ENCODE measurements around the gene SLC27A4.

The SLC27A4 gene

GRCh38 chr9:128370367-128370751, 30.0 kb downstream of the SLC27A4 start:
- no peak for DNase-seq

GRCh38 chr9:128370752-128371629, 30.7 kb downstream of the SLC27A4 start, which contains the start of gene URM1:
Gene URM1, plus strand, starts transcription at chr9:128371374. Its CDS starts 7 bp downstream, at chr9:128371381.
- peak; percentile 81 for DNase-seq

DNA sequence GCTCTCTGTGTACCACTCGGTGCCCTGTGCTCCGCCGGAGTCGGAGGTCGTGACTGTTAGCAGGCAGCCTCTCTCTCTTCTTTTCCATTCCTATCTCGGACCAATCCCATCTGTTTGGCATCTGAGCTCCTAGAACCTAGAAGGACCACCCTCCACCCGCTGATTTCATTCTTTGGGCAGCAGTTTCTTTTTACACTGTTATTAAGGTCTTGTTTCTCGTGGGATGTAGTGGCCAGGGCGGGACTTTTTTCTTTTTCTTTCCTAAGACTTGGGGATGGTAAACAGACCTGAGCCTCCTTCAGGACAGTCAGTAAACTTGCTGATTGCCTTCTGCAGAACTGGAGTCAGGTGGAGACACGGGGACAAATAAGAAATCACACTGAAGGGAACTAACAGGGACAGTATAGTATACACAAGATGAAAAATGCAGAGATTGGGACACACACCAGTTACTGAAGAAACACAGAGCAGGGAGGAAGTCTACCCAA, 31.3 kb downstream of the SLC27A4 start:
- no peak for DNase-seq

DNA sequence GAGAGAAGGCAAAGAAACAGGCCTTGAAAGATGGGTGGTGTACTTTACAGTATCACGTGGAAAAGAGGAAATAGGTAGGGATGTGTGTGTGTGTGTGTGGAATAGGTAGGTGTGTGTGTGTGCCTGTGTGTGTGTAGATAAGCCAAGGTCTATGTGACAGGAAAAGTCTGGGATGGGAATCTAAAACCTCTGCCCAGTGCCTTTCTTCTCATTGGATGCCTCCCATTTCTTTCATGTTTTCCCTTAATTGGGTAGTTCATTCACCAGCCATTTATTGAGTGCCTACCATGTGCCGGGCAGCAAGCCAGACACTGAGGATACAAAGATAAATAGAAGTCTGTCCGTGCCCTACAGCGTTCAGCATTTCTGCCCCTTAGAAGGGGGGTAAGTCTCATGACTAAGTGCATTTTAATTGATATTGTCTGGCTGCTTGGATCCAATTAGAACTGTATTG, 31.9 kb downstream of the SLC27A4 start:
- no peak for DNase-seq

DNA sequence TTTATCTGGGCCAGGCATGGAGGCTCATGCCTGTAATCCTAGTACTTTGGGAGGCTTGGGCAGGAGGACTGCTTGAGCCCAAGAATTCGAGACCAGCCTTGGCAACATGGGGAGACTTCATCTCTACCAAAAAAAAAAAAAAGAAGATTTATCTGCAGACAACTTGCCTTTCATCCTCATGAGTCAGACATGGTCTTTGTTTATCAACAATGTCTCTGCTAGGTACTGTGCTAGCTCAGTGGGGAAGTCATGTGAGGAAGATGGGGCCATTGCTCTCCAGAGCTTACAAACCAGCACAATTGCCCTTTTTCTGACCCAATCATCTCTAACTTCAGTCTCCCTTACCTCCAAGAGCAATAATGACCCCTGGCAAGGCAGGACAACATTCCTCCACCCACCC, 32.5 kb downstream of the SLC27A4 start:
- no peak for DNase-seq

DNA sequence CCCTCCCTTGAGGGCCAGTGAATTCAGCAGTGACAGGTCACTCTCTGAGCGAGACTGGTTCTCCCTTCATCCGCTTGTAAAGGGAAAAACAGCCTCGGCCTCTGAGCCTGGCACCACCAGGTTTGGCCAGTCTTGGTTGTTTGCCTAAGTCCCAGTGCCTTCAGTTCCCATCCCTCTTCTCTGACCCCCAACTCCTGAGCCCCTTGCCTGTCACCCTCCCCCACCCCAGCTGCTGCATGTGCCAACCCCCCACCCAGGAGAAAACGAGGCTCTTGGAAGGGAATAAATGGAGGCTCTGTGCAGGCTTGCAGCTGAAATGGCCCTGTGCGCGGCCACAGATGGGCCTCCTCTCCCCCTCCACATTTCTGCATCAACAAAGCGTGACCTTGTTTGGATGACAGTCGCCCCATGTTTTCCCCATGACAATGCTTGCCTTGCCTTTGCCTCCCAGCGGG, 33.9 kb downstream of the SLC27A4 start:
- DNase-seq: no peak

- no peak for DNase-seq
Observed at GRCh38 chr9:128375865-128376264, 35.5 kb downstream of the SLC27A4 start.

DNA sequence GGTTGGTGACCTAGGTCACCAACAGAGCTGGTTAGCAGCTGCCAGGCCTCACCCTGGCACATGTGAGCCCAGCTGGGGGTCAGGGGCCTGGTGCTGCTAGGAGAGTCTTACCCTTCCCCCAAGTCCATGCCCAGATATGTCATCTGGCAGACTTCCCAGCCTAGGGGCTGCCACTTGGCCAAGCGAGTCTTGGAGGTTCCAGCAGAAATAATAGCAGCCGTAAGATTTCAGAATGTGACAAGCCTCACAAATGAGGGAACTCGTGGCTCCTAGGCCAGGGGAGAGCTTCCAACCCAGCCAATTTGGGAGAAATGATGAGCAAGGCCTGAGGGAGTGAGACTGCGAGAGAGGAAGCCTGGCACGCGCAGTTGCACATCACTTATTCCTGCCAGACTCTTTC, 41.9 kb downstream of the SLC27A4 start:
- no peak for DNase-seq

- DNase-seq: peak; percentile 32
Observed at GRCh38 chr9:128383007-128383753, 42.9 kb downstream of the SLC27A4 start.

- no peak for DNase-seq
Observed at GRCh38 chr9:128383791-128384190, 43.5 kb downstream of the SLC27A4 start.

- no peak for DNase-seq
Observed at GRCh38 chr9:128384801-128385495, 44.6 kb downstream of the SLC27A4 start.

DNA sequence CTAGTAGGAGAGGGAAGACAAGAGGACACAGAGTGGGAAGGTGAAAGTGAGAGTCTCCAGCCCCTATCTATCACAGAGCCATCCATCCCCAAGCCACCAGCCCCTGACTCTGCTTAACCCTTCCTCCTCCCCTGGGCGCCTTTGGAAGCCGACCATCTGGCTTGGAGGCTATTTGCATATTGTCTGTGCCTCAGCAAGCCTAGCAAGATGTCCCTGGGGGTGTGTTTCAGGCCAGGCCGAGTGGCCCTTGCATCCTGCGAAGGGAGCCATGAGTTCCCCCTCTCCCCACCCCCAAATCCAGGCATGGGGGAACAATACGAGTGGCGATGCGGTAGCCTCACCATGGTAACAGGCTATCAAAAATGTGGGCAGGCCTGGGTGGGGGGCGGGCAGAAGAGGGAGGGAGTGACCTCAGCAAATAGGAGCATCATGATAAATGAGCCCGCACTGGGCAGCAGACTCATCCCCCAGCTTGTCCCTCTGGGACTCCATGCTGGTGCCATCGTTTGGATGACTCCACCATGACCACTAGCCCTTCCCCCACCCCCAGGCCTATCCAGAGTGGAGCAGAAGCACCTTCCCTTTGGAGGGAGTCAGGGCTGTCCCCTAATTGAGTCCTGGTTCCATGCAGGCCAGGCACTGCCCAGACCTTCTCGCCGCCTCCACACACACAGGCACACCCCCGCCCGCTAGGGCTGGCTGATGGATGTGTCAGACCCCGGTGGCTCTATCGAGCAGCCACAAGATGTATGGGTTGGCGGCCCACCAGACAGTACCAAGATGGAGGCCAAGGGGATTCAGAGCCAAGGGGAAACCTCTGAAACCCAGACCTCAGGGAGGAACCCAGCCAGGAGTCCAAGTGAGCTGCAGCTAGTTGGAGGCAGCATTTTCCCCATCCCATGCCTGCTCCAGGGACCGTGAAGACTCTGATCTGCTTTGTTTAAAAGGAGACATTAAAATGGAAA, 45.5 kb downstream of the SLC27A4 start:
- no peak for DNase-seq

DNA sequence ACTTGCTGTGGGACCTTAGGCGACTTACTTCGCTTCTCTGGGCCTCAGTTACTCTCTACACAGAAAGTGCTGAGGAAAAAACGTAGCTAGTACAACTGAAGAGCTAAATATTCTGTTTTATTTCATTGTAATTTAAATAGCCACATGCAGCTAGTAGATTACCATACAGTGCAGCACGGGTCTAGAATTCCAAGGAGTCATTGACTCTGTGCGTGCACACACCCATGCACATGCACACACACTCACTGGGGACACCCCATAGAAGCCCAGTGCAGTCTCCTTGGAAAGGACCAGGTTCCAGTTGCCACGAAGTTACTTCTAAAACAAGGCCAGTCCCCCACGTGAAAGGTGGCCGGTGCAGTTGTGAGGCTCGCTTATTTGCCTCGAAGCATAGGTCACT, 47.8 kb downstream of the SLC27A4 start:
- no peak for DNase-seq

GRCh38 chr9:128389395-128390149, 49.2 kb downstream of the SLC27A4 start:
- DNase-seq: no peak

- DNase-seq: no peak
Observed at GRCh38 chr9:128390150-128390812, 50.0 kb downstream of the SLC27A4 start.

GRCh38 chr9:128390813-128391711, 50.7 kb downstream of the SLC27A4 start:
- DNase-seq: no peak

GRCh38 chr9:128391956-128392301, 51.6 kb downstream of the SLC27A4 start:
- DNase-seq: no peak

GRCh38 chr9:128392302-128393144, 52.2 kb downstream of the SLC27A4 start:
- no peak for DNase-seq
